ENCODE measurements around the gene SH2D2A. TPM values are rescaled to one million over a fixed set of nuclear protein-coding genes. Genes with fewer than 3 reads are reported as not detected.
A peak's percentile ranks its signal among the peaks of the same experiment; 100 is the strongest.

Gene SH2D2A
- total and polyA plus RNA-seq, 2 donors: 17.9 to 44.8 TPM

- WGBS: 12% methylated on average over 69 of the region's 69 CpGs
- H3K4me3 ChIP-seq (ENCODE audit: low read length in 2 of 2): no peak overlapping the region
- DNase-seq (ENCODE audit: low read depth in 6 of 9, low spot score in 9 of 9): peak in 5 of 9 donors; percentile 18 to 59 (median 39)
Observed at GRCh38 chr1:156845055-156845952, 28.7 kb upstream of the SH2D2A start.

DNA sequence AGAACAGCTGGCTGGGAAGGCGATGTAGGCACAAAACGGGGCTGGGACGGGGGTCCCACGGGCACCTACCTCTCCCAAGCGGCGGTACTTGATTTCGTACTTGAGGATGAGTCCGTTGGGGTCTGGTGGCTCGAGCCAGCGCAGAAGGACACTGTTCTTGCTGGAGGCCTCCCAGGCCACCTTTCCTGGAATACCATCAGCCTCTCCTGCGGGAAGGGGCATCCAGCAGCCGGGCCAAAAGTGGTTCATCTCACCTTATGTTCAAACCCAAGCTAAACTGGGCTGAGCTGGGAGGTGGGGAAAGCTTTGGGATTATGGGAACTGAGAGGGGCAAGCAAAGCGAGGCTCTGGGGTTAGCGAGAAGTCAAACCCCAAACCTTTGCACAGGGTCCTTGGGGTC lies 28.0 kb upstream of the SH2D2A start:
- H3K4me1 ChIP-seq (ENCODE audit: control insufficient read depth in 2 of 2, insufficient read depth in 2 of 2, low read length in 2 of 2): peaks cover 0 to 21% of the 10 kb centered on the region in 2 donors
- DNase-seq (ENCODE audit: low read depth in 6 of 9, low spot score in 9 of 9): no peak
- peaks cover 55 to 100% of the 10 kb centered on the region in 2 donors for H3K27me3 ChIP-seq (ENCODE audit: control insufficient read depth in 2 of 2, insufficient read depth in 1 of 2, low read length in 1 of 2)
- H3K9me3 ChIP-seq (ENCODE audit: control insufficient read depth in 2 of 2, insufficient read depth in 1 of 2, low read length in 1 of 2): peaks cover 0 to 12% of the 10 kb centered on the region in 2 donors
- no peak overlapping the region for H3K27ac ChIP-seq (ENCODE audit: low read depth in 1 of 2, low read length in 1 of 2)
- no peaks in the 10 kb centered on the region for H3K36me3 ChIP-seq (ENCODE audit: control insufficient read depth in 2 of 2, insufficient read depth in 2 of 2, low read length in 1 of 2)
- H3K4me3 ChIP-seq (ENCODE audit: low read length in 2 of 2): no peak overlapping the region
- WGBS: 28% methylated on average over 14 of the region's 14 CpGs

More at GRCh38 chr1:156845055-156845952, 28.7 kb upstream of the SH2D2A start:
- Histone ChIP-seq H3K36me3 (ENCODE audit: control insufficient read depth in 2 of 2, insufficient read depth in 2 of 2, low read length in 1 of 2) (no peaks in the 10 kb centered on the region), H3K9me3 (ENCODE audit: control insufficient read depth in 2 of 2, insufficient read depth in 1 of 2, low read length in 1 of 2) (peaks cover 0 to 12% of the 10 kb centered on the region in 2 donors), H3K27ac (ENCODE audit: low read depth in 1 of 2, low read length in 1 of 2) (no peak overlapping the region), H3K4me1 (ENCODE audit: control insufficient read depth in 2 of 2, insufficient read depth in 2 of 2, low read length in 2 of 2) (peaks cover 0 to 21% of the 10 kb centered on the region in 2 donors), H3K27me3 (ENCODE audit: control insufficient read depth in 2 of 2, insufficient read depth in 1 of 2, low read length in 1 of 2) (peaks cover 55 to 100% of the 10 kb centered on the region in 2 donors)

- DNase-seq (ENCODE audit: low read depth in 6 of 9, low spot score in 9 of 9): no peak
- WGBS: 41% methylated on average over 6 of the region's 6 CpGs
- H3K36me3 ChIP-seq (ENCODE audit: control insufficient read depth in 2 of 2, insufficient read depth in 2 of 2, low read length in 1 of 2): no peaks in the 10 kb centered on the region
Observed at GRCh38 chr1:156844102-156844501, 27.5 kb upstream of the SH2D2A start.

DNA sequence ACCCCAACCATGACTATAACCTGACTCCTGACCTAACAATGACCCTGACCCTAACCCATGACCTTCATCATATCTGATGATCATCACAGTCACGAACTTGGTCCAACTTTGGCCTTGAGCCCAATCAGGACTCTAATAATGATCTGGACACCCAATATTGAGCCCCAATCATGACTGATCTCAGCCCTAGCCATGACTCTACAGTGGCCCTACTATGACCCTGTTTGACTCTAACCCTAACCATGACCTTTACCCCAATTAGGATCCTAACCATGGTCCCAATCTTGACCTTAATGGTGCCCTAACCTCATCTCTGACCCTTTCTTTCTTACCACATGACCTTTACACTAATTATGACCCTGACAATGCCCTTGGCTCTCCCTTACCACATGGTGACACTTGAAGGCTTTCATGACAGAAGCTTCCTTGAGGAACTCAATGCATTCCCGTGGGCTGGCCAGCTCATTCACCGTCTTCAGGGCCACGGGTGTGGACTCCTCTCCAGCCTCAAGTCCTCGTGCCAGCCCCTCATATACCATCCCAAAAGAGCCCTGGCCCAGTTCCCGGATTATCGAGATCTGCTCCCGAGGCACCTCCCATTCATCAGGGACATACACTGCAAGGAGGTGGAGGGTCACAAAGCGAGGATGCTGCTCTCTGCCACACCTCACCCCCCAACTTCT lies 26.1 kb upstream of the SH2D2A start:
- Histone ChIP-seq H3K27me3 (ENCODE audit: control insufficient read depth in 2 of 2, insufficient read depth in 1 of 2, low read length in 1 of 2) (peaks cover 39 to 99% of the 10 kb centered on the region in 2 donors), H3K4me3 (ENCODE audit: low read length in 2 of 2) (no peak overlapping the region), H3K36me3 (ENCODE audit: control insufficient read depth in 2 of 2, insufficient read depth in 2 of 2, low read length in 1 of 2) (no peaks in the 10 kb centered on the region), H3K27ac (ENCODE audit: low read depth in 1 of 2, low read length in 1 of 2) (no peak overlapping the region), H3K9me3 (ENCODE audit: control insufficient read depth in 2 of 2, insufficient read depth in 1 of 2, low read length in 1 of 2) (peaks cover 0 to 12% of the 10 kb centered on the region in 2 donors), H3K4me1 (ENCODE audit: control insufficient read depth in 2 of 2, insufficient read depth in 2 of 2, low read length in 2 of 2) (peaks cover 0 to 11% of the 10 kb centered on the region in 2 donors)
- no peak for DNase-seq (ENCODE audit: low read depth in 6 of 9, low spot score in 9 of 9)
- 88% methylated on average over 9 of the region's 9 CpGs for WGBS

More at GRCh38 chr1:156844102-156844501, 27.5 kb upstream of the SH2D2A start:
- Histone ChIP-seq H3K4me3 (ENCODE audit: low read length in 2 of 2) (no peak overlapping the region), H3K4me1 (ENCODE audit: control insufficient read depth in 2 of 2, insufficient read depth in 2 of 2, low read length in 2 of 2) (peaks cover 0 to 21% of the 10 kb centered on the region in 2 donors), H3K27ac (ENCODE audit: low read depth in 1 of 2, low read length in 1 of 2) (no peak overlapping the region), H3K27me3 (ENCODE audit: control insufficient read depth in 2 of 2, insufficient read depth in 1 of 2, low read length in 1 of 2) (peaks cover 51 to 100% of the 10 kb centered on the region in 2 donors), H3K9me3 (ENCODE audit: control insufficient read depth in 2 of 2, insufficient read depth in 1 of 2, low read length in 1 of 2) (peaks cover 0 to 12% of the 10 kb centered on the region in 2 donors)

DNA sequence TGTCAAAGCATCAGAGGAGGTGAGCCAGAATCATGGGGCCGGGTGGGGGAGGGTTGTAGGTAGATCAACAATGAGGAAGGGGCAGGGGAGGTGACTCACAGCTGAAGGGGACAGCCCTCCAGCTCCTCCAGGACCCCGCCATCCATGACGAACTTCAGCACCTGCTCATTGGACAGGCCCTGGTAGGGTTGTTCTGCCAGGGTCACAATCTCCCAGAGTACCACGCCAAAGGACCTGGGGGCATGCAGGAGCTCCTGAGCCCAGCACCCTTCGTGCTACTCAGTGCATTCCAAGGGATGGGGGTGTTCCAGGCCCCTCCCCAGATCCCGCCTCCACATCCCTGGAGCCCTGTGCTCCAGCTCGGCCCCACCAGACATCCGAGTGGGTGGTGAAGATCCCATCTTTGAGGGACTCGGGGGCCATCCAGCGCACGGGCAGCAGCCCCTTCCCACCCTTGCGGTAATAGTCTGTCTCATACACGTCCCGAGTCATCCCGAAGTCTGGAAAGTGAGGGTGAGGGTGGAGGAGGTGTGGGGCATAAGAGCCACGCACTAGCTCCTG lies 24.7 kb upstream of the SH2D2A start:
- peaks cover 0 to 11% of the 10 kb centered on the region in 2 donors for H3K9me3 ChIP-seq (ENCODE audit: control insufficient read depth in 2 of 2, insufficient read depth in 1 of 2, low read length in 1 of 2)
- DNase-seq (ENCODE audit: low read depth in 6 of 9, low spot score in 9 of 9): no peak
- H3K27me3 ChIP-seq (ENCODE audit: control insufficient read depth in 2 of 2, insufficient read depth in 1 of 2, low read length in 1 of 2): peaks cover 26 to 99% of the 10 kb centered on the region in 2 donors
- H3K27ac ChIP-seq (ENCODE audit: low read depth in 1 of 2, low read length in 1 of 2): no peak overlapping the region
- WGBS: 87% methylated on average over 16 of the region's 16 CpGs
- no peaks in the 10 kb centered on the region for H3K36me3 ChIP-seq (ENCODE audit: control insufficient read depth in 2 of 2, insufficient read depth in 2 of 2, low read length in 1 of 2)
- peaks cover 0 to 15% of the 10 kb centered on the region in 2 donors for H3K4me1 ChIP-seq (ENCODE audit: control insufficient read depth in 2 of 2, insufficient read depth in 2 of 2, low read length in 2 of 2)
- no peak overlapping the region for H3K4me3 ChIP-seq (ENCODE audit: low read length in 2 of 2)

- peaks cover 0 to 7% of the 10 kb centered on the region in 2 donors for H3K9me3 ChIP-seq (ENCODE audit: control insufficient read depth in 2 of 2, insufficient read depth in 1 of 2, low read length in 1 of 2)
- peaks cover 21 to 99% of the 10 kb centered on the region in 2 donors for H3K27me3 ChIP-seq (ENCODE audit: control insufficient read depth in 2 of 2, insufficient read depth in 1 of 2, low read length in 1 of 2)
- peaks cover 0 to 15% of the 10 kb centered on the region in 2 donors for H3K4me1 ChIP-seq (ENCODE audit: control insufficient read depth in 2 of 2, insufficient read depth in 2 of 2, low read length in 2 of 2)
- H3K4me3 ChIP-seq (ENCODE audit: low read length in 2 of 2): no peak overlapping the region
- H3K27ac ChIP-seq (ENCODE audit: low read depth in 1 of 2, low read length in 1 of 2): no peak overlapping the region
- DNase-seq (ENCODE audit: low read depth in 6 of 9, low spot score in 9 of 9): no peak
- WGBS: 75% methylated on average over 14 of the region's 14 CpGs
- no peaks in the 10 kb centered on the region for H3K36me3 ChIP-seq (ENCODE audit: control insufficient read depth in 2 of 2, insufficient read depth in 2 of 2, low read length in 1 of 2)
Observed at GRCh38 chr1:156840898-156841279, 24.2 kb upstream of the SH2D2A start.

- Histone ChIP-seq H3K9me3 (ENCODE audit: control insufficient read depth in 2 of 2, insufficient read depth in 1 of 2, low read length in 1 of 2) (peaks cover 0 to 6% of the 10 kb centered on the region in 2 donors), H3K36me3 (ENCODE audit: control insufficient read depth in 2 of 2, insufficient read depth in 2 of 2, low read length in 1 of 2) (no peaks in the 10 kb centered on the region), H3K27ac (ENCODE audit: low read depth in 1 of 2, low read length in 1 of 2) (no peak overlapping the region), H3K27me3 (ENCODE audit: control insufficient read depth in 2 of 2, insufficient read depth in 1 of 2, low read length in 1 of 2) (peaks cover 16 to 98% of the 10 kb centered on the region in 2 donors), H3K4me3 (ENCODE audit: low read length in 2 of 2) (no peak overlapping the region), H3K4me1 (ENCODE audit: control insufficient read depth in 2 of 2, insufficient read depth in 2 of 2, low read length in 2 of 2) (peaks cover 0 to 12% of the 10 kb centered on the region in 2 donors)
- DNase-seq (ENCODE audit: low read depth in 6 of 9, low spot score in 9 of 9): no peak
- WGBS: 75% methylated on average over 8 of the region's 8 CpGs
Observed at GRCh38 chr1:156840186-156840897, 23.7 kb upstream of the SH2D2A start.

- Histone ChIP-seq H3K9me3 (ENCODE audit: control insufficient read depth in 2 of 2, insufficient read depth in 1 of 2, low read length in 1 of 2) (no peaks in the 10 kb centered on the region), H3K4me3 (ENCODE audit: low read length in 2 of 2) (no peak overlapping the region), H3K27me3 (ENCODE audit: control insufficient read depth in 2 of 2, insufficient read depth in 1 of 2, low read length in 1 of 2) (peaks cover 9 to 98% of the 10 kb centered on the region in 2 donors), H3K27ac (ENCODE audit: low read depth in 1 of 2, low read length in 1 of 2) (no peak overlapping the region), H3K4me1 (ENCODE audit: control insufficient read depth in 2 of 2, insufficient read depth in 2 of 2, low read length in 2 of 2) (peaks cover 0 to 5% of the 10 kb centered on the region in 2 donors), H3K36me3 (ENCODE audit: control insufficient read depth in 2 of 2, insufficient read depth in 2 of 2, low read length in 1 of 2) (no peaks in the 10 kb centered on the region)
- 57% methylated on average over 9 of the region's 9 CpGs for WGBS
- DNase-seq (ENCODE audit: low read depth in 6 of 9, low spot score in 9 of 9): no peak
Observed at GRCh38 chr1:156839426-156840109, 22.9 kb upstream of the SH2D2A start.
